ENCODE measurements around the gene TECTA.

GRCh38 chr11:121145826-121146225 is 44.8 kb downstream of the TECTA start:
- no peak for TF ChIP-seq CTCF (IDR thresholded peaks at IDR 0.05)
- no peak for TF ChIP-seq POLR2A (IDR thresholded peaks at IDR 0.05)
